HepG2 (cell line): ENCODE measurements around the gene BRMS1. TPM values are rescaled to one million over a fixed set of nuclear protein-coding genes. Genes with fewer than 3 reads are reported as not detected.

Source experiments
- CAMTA2 ChIP-seq: sonication (generic); formaldehyde crosslinking; IDR thresholded peaks from 2 replicates; pipeline ENCODE4 v1.4.0; 2020; ENCODE audit warnings: mild to moderate bottlenecking, missing genetic modification reagents, borderline replicate concordance
- FOSL2 ChIP-seq: sonication (generic); formaldehyde crosslinking; IDR thresholded peaks from 2 replicates; pipeline ENCODE4 v1.4.0; 2020; ENCODE audit warnings: missing genetic modification reagents
- GPN1 ChIP-seq: sonication (generic); formaldehyde crosslinking; IDR thresholded peaks from 2 replicates; pipeline ENCODE4 v1.5.1; 2020; ENCODE audit warnings: missing genetic modification reagents, borderline replicate concordance
- HOXA9 ChIP-seq: sonication (generic); formaldehyde crosslinking; IDR thresholded peaks from 2 replicates; pipeline ENCODE4 v1.8.1; 2022; ENCODE audit warnings: missing genetic modification reagents, mild to moderate bottlenecking, moderate library complexity, borderline replicate concordance
- NFAT5 ChIP-seq: sonication (generic); formaldehyde crosslinking; IDR thresholded peaks from 2 replicates; pipeline ENCODE4 v1.4.0; 2020; ENCODE audit warnings: missing genetic modification reagents
- PAF1 ChIP-seq: IDR thresholded peaks from 2 replicates; pipeline ENCODE4 v1.6.1; 2016; ENCODE audit warnings: missing genetic modification reagents, missing compliant biosample characterization
- SOX5 ChIP-seq: IDR thresholded peaks from 2 replicates; pipeline ENCODE4 v1.6.1; 2016; ENCODE audit warnings: borderline replicate concordance
- TBX3 ChIP-seq: fragments of 450-650 bp; IDR thresholded peaks from 2 replicates; pipeline ENCODE4 v1.6.1; 2017; ENCODE audit warnings: antibody characterized with exemption, mild to moderate bottlenecking, inconsistent platforms, borderline replicate concordance
- ZBTB39 ChIP-seq: sonication (generic); formaldehyde crosslinking; IDR thresholded peaks from 2 replicates; pipeline ENCODE4 v1.5.0; 2020; ENCODE audit warnings: missing genetic modification reagents
- ZNF124 ChIP-seq: sonication (generic); formaldehyde crosslinking; IDR thresholded peaks from 2 replicates; pipeline ENCODE4 v1.4.0; 2020; ENCODE audit warnings: missing genetic modification reagents
- ZNF136 ChIP-seq: sonication (generic); formaldehyde crosslinking; IDR thresholded peaks from 2 replicates; pipeline ENCODE4 v1.8.1; 2022; ENCODE audit warnings: low read depth, mild to moderate bottlenecking, moderate library complexity, missing genetic modification reagents
- ZNF280D ChIP-seq: sonication (generic); formaldehyde crosslinking; IDR thresholded peaks from 2 replicates; pipeline ENCODE4 v1.5.1; 2020; ENCODE audit warnings: mild to moderate bottlenecking, missing genetic modification reagents
- ZNF607 ChIP-seq: sonication (generic); formaldehyde crosslinking; IDR thresholded peaks from 2 replicates; pipeline ENCODE4 v1.5.1; 2020; ENCODE audit warnings: missing genetic modification reagents, mild to moderate bottlenecking, borderline replicate concordance
- ZNF687 ChIP-seq: sonication (generic); formaldehyde crosslinking; IDR thresholded peaks from 2 replicates; pipeline ENCODE4 v1.5.1; 2020; ENCODE audit warnings: mild to moderate bottlenecking, missing genetic modification reagents, moderate library complexity
- polyA plus RNA-seq, 8 experiments: library from polyadenylated mRNA; depleted of rRNA in 3 of 8; stranded (reverse) in 7 of 8; unstranded in 1 of 8; fragments of >200 nt; fragmentation: Illumina TruSeq in 4 of 8; extraction: Trizol in 4 of 8; gene quantifications; 2 replicates each; pipeline versions ENCODE4 v1.2.1 to v1.2.3, GENCODE V29; 2011 to 2016; ENCODE audit warnings: low read depth in 4 of 8, missing spikeins in 1 of 8, mixed read lengths in 1 of 8; ENCODE audit not compliant: insufficient read depth in 1 of 8
- total RNA-seq, 5 experiments: library from RNA; depleted of rRNA; stranded (reverse); fragments of >200 nt; fragmentation: Illumina TruSeq; extraction: Trizol; gene quantifications; 2 replicates each; pipeline ENCODE4 v1.2.3, GENCODE V29; 2016; ENCODE audit warnings: low read depth in 1 of 5

BRMS1 gene
- total and polyA plus RNA-seq, 2 of the 13 experiments (the other 11 are each of a cell fraction or from before 2014, with no cell fraction given) = 15.8 to 55.7 TPM

- TF ChIP-seq GPN1 (CRISPR knock-in tag) (no peak), PAF1 (CRISPR knock-in tag) (no peak), CAMTA2 (CRISPR knock-in tag) (no peak), ZNF136 (CRISPR knock-in tag) (no peak), ZNF607 (CRISPR knock-in tag) (no peak), ZNF687 (CRISPR knock-in tag) (peak; percentile 49; the same call in 1 of the 2 replicates), TBX3 (no peak), ZNF280D (CRISPR knock-in tag) (no peak), SOX5 (CRISPR knock-in tag) (no peak), ZBTB39 (CRISPR knock-in tag) (peak; percentile 32; the same call in 1 of the 2 replicates), ZNF124 (CRISPR knock-in tag) (no peak), FOSL2 (CRISPR knock-in tag) (no peak), HOXA9 (CRISPR knock-in tag) (no peak), NFAT5 (CRISPR knock-in tag) (no peak)
Measured at GRCh38 chr11:66371627-66372415, 26.9 kb upstream of the BRMS1 start, which contains the start of gene SLC29A2 (continued).
